NCI-H1930 (cell line): ENCODE measurements around the gene NAB2.
"Not testable (repeated sequence)": the region's sequence is repeated elsewhere in the genome, so short reads cannot be mapped to it uniquely, and the experiment has no call there.

ENCODE experiments used
- DNase-seq, 2 experiments: peaks; one replicate each; lab custom pipeline; 2025; lab: John Stamatoyannopoulos, UW

Gene NAB2

GRCh38 chr12:57066245-57066644 is 22.7 kb upstream of the NAB2 start:
- DNase-seq, result no peak

DNA sequence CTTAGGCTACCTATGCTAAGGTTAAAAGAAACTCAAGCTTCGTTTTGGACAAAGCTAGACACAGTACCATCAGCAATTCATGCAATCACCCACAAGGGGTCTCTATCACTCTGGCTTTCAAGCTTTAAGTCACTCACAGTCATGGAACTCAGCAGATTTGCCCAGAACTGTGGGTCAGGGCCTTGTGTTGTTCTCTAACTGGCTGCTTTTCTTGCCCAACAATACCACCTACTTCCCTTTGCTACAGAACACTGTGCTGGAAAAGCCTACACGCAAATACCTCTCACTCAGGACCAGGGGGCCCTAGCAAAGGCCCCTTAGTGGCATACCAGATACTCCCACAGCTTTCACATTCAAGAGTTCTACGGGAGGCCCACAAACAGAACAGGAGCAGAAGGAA is 19.4 kb upstream of the NAB2 start:
- peak in 1 of 2 experiments; percentile 41 for DNase-seq

GRCh38 chr12:57072661-57073060 is 16.3 kb upstream of the NAB2 start:
- no peak for DNase-seq

- DNase-seq, result not testable (repeated sequence)
These were observed 15.1 kb upstream of the NAB2 start for GRCh38 chr12:57073566-57074450.

DNA sequence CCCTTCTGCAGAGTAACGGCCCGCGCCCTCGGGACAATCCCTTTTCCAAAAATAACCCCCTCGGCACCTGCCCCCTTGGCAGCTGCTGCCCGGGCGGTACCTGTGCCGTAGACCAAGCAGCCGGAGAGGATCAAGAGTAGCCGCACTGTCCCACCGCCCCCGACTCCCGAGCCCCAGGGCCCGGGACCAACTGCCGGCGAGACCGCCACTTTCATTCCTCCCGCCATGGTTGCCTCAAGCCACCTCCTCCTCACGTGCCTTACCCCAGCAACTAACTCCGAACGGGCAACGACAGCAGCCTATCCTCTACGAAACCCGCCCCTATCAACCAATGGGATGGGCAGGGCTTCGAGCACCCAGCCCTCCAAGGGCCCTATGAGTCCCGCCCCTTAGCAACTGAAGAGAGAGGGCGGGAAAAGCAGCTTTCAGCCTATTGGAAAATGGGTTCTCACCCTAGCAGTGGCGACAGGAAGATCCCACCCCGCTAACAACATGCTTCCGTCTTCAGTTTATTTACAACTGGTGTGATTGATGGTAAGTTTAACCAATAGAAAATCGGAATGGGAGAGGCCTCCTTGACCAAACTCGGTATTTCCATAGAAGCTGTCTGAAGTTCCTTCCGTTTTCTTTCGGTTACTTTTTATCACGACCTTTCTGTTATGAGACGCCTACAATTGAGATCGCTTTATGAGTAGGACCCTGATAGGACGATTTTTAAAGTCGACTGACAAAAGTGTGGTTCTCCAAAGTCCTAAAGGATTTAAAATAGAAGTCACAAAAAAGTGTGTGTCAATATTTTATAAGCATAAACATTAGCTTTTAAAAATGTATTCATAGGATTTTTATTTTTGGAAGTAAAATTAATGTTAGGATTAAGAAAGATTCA is 10.2 kb upstream of the NAB2 start, which contains the start of gene NEMP1:
Gene NEMP1 (minus strand): TSS at position 273 of the 886 bp plus-strand sequence. CDS start 46 bp downstream, at position 227.
- peak; percentile 98 to 99 for DNase-seq

- no peak for DNase-seq
These were observed 9.1 kb upstream of the NAB2 start for GRCh38 chr12:57079821-57080220.

DNA sequence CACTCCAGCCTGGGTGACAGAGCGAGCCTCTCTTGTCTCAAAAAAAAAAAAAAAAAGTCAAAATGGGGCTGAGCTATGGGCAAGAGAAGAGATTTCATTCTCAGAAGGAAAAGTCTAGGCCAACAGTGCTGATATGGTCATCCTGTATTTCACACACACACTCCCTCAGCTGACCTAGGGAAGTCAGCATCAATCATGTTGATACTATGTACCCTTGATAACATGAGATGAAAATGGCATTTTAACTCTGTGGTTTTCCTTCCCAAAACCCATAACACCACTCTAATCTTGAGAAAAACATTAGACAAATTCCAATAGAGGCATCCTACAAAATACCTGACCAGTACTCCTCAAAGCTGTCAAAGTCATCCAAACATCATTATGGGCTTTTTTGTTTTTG is 8.1 kb upstream of the NAB2 start:
- DNase-seq, result no peak

DNA sequence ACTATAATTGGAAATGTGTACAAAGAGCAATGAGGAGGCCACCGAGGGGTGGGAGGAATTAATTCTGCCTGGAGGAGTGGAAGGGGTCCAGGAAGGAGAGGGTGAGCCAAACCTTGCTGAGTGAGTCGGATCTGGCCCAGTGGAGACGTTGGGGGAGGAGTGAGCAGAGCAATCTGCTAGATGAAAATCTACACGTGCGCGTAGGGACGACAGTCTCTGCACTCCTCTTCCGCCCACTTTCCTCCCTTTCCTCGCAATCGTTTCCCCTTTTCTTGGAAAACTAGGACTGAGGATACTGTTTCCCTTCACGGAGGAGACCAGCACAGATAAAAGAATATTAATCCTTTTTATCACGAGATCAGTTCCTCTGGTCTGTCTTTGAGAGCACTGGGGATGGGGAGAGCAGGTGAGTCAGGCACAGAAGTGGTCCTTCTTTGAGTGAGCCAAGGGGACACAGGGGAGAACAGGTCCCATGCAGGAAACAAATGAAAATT is 2.9 kb upstream of the NAB2 start:
- no peak for DNase-seq

DNA sequence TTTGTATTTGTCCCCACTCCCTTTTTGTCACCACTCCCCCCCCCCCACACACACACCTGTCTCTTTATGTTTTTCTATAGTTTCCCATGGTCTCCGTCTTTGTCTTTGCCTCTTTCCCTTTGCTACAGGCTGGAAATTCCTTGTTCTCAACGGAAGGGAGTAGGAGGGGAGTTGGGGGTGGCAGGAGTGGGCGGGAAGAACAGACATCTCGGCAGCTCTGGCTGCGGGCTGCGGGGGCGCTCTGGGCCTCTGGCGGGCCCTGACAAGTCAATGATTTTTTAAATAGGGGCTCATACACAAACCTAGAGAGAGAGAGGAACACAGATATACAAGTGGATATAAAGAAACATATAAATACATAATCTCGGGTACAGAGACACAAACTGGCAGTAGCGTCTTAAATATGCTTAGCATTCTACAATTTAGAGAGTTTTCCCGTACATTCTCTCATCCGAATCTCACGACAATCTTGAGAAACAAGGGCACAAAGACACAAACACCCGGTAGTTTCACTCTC is 2.4 kb upstream of the NAB2 start:
- DNase-seq, result peak; percentile 4 to 12

- DNase-seq, result peak in 1 of 2 experiments; percentile 34
These were observed 1.8 kb upstream of the NAB2 start for GRCh38 chr12:57087010-57087690.

GRCh38 chr12:57087691-57088353 is 1.1 kb upstream of the NAB2 start:
- DNase-seq, result peak in 1 of 2 experiments; percentile 10

DNA sequence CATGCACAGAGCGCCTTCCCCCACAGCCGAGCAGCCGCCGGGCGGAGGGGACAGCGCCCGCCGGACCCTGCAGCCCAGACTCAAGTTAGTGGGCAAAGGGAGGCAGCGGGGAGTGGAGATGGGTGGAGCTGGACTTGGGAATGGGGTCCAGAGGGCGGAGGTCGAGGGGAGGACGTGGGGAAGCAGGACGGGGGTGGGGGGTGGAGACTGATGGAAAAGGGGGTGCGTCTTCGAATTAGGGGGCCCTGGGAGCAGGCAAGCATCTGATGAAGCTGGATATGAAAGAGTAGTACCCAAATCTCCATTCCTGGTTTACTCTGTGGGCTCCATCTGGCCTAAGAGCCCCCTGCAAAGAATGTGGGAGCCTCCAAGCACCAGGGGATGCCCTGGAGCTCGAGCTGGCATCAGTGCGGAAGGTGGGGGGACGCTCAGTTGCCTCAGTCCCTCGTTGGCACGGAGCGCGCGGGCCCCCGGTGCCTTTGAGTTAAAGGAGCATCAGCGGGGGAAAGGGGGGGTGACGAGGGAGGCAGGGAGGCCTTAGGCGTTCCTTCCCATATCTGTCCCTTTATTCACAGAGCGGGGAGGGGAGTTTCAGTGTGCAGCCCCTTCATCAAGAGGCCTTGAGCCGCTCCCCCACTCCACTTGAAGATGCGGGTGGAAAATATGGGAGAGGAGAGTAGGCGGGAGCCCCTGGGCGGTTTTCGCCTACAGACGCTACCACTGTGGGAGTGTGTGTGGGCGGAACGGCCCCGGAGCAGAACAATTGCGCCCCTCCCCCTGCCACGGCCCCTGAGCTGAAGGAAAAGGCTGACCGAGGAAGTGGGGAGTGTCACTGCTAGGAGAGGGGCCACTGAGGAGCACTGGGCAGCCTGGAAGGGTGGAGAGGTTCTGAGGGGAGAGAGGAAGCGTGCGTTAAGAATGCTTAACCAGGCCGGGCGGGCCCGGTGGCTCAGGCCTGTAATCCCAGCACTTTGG is 644 bp downstream of the NAB2 start:
- no peak for DNase-seq

DNA sequence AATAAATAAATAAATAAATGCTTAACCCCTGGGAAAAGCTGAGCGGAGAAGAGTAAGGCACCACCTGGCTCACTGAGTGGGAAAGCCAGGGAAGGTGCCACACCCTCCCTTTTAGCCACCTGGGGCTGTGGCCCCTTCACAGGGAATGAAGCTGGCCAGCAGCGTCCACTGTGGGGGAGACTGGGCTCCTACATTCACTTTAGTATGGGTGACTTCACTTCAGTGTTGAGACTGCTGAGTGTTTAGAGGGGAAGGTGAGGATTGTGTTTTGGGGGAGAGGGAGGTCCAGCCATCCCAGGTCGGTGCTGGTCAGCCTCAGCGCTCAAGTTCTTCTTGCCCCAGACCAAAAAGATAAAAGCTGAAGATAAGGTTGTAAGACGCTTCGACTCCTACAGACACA is 1.6 kb downstream of the NAB2 start:
- no peak for DNase-seq

DNA sequence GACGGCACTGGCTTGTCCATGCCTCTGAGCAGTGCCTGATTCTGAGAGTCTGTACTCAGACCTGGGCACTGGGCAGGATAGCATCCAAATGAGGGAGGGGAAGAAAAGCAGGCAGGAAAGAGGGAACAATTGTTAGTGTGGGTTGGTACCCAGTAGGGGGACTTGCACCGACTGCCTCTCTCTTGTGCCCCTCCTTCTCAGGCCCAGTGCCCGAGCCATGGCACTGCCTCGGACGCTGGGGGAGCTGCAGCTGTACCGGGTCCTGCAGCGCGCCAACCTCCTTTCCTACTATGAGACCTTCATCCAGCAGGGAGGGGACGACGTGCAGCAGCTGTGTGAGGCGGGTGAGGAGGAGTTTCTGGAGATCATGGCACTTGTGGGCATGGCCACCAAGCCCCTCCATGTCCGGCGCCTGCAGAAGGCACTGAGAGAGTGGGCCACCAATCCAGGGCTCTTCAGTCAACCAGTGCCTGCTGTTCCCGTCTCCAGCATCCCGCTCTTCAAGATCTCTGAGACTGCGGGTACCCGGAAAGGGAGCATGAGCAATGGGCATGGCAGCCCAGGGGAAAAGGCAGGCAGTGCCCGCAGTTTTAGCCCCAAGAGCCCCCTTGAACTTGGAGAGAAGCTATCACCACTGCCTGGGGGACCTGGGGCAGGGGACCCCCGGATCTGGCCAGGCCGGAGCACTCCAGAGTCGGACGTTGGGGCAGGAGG is 2.2 kb downstream of the NAB2 start:
- no peak for DNase-seq

DNA sequence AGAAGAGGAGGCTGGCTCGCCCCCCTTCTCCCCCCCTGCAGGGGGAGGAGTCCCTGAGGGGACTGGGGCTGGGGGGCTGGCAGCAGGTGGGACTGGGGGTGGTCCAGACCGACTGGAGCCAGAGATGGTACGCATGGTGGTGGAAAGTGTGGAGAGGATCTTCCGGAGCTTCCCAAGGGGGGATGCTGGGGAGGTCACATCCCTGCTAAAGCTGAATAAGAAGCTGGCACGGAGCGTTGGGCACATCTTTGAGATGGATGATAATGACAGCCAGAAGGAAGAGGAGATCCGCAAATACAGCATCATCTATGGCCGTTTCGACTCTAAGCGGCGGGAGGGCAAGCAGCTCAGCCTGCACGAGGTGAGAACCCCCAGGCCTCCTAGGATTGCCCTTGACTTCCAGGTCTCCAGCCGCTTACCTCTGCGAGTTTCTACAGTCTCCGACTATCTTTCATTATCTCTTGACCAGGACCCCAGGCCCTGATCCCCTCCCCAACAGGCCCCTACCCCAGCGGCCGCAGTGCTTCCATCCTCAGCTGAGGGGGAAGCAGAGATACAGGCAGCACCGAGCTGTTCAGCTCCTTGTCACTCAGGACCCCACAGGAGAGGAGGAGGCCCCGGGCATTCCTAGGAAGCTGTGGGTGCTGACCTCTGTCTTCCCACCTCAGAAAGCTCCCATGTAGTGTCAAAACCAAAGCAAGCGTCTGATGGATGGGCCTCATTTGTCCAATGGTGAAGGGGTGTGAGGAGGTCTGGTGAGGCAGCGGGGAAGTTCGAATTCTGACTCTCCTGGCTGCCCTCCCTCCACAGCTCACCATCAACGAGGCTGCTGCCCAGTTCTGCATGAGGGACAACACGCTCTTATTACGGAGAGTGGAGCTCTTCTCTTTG is 3.0 kb downstream of the NAB2 start:
- DNase-seq, result no peak

- DNase-seq, result no peak
These were observed 3.6 kb downstream of the NAB2 start for GRCh38 chr12:57092529-57092862.

GRCh38 chr12:57092876-57093414 is 4.0 kb downstream of the NAB2 start:
- no peak for DNase-seq
